22Rv1 (cell line): Measurements from ENCODE around the gene FGFR2.

Experiments
- H3K27ac ChIP-seq: fragments of 450-650 bp; 2 replicates; pipeline ENCODE4 v1.5.1; 2017
- ZFX ChIP-seq: fragments of 450-650 bp; IDR thresholded peaks from 2 replicates; pipeline ENCODE4 v1.6.1; 2017; ENCODE audit warnings: antibody characterized with exemption, borderline replicate concordance
- TF ChIP-seq, protein P1 (sequence below): fragments of 450-650 bp; IDR thresholded peaks from 2 replicates; pipeline ENCODE4 v1.5.1; 2017; ENCODE audit warnings: mild to moderate bottlenecking

FGFR2 gene

DNA sequence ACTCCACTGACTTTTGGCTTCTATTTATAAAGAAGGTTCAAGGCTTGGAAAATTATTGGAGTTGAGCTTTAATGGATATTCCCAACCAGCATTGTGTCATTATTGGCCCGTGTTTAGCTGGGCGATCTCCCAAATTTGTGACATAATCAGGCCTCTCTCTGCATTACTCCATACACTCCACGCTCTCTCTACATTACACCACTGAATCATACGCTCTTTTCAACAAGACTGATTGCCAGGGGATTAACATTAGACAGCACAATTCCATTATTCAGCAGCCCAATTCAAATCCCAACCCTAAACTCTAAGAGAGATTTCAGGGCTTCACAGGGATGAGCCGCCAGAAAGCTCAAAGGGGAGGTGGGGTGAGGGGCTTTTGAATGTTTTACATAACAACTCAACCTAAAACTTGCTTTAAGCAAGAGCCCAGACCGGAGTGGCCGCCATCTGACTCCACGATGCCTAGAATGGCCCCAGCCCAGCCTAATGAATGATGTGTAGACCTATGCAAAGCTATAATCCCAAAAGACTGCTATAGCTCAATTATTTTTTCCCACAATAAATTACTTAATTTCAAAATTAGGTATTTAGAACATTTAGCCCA, 61.8 kb downstream of the FGFR2 start:
- TF ChIP-seq, protein P1, sequence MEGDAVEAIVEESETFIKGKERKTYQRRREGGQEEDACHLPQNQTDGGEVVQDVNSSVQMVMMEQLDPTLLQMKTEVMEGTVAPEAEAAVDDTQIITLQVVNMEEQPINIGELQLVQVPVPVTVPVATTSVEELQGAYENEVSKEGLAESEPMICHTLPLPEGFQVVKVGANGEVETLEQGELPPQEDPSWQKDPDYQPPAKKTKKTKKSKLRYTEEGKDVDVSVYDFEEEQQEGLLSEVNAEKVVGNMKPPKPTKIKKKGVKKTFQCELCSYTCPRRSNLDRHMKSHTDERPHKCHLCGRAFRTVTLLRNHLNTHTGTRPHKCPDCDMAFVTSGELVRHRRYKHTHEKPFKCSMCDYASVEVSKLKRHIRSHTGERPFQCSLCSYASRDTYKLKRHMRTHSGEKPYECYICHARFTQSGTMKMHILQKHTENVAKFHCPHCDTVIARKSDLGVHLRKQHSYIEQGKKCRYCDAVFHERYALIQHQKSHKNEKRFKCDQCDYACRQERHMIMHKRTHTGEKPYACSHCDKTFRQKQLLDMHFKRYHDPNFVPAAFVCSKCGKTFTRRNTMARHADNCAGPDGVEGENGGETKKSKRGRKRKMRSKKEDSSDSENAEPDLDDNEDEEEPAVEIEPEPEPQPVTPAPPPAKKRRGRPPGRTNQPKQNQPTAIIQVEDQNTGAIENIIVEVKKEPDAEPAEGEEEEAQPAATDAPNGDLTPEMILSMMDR: no peak
- TF ChIP-seq ZFX: no peak
- no peak overlapping the region for H3K27ac ChIP-seq

DNA sequence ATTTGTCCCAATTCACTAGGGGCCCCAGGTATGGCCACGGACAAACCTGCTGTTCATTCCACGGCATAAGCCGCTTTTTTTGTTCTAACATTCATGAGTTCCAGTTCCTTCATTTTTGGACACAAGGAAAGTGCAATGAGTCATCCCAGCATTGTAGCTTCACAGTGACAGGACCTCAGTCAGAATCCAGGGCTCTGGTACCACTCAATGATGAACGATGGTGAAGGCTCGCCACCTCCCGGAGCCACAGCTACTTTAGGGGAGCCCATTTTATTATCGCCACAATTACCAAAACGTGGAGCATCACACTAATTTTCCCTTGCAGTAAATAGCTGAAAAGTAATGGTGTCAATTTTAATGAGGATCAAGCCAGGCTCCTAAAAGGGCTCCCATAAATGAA, 62.9 kb downstream of the FGFR2 start:
- TF ChIP-seq ZFX: no peak
- TF ChIP-seq, protein P1: no peak
- H3K27ac ChIP-seq: no peak overlapping the region

DNA sequence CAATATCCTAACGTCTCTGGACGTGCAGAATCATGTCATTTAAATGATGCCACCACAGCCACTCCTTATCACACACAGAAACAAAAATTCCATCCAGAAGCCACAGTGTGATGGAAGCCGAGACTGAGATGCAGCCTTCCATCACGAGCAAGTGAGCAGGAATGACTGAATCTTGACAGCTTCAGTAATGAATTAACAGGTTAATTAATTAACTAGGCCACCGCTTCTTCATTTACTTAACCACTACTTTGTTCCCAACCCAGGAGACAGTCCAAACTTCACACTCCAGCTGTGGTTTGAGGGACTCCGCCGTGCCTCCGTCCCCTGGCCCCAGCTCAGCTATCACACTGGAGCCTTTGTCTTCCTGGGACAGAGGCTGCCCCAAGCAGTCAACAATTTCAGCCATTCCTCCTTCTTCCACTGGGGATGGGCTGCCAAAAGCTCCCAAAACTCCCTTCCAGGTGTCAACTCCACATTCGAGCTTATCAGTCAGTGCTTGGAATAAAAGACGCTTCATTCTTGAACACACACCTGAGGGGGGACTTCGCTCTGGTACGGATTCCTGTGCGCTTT, 65.9 kb downstream of the FGFR2 start:
- no peak overlapping the region for H3K27ac ChIP-seq
- no peak for TF ChIP-seq ZFX
- TF ChIP-seq, protein P1: no peak

DNA sequence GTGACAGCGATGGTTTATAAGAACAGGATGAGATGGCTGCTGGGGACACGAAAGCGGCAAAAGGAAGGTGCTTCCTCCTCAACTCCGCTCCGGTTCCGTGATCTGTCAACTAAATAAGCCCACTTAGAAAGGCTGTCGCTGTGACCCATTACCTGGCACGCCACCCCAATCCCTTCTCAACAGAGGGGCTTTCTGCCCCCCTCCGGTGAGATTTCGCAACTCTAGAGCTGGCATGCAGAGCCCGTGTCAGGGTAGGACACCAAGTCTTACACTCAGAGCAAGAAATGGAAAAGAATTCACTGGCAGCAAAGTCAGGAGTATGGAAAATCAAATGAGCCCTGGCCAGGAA, 66.4 kb downstream of the FGFR2 start:
- no peak overlapping the region for H3K27ac ChIP-seq
- TF ChIP-seq, protein P1: no peak
- TF ChIP-seq ZFX: no peak

DNA sequence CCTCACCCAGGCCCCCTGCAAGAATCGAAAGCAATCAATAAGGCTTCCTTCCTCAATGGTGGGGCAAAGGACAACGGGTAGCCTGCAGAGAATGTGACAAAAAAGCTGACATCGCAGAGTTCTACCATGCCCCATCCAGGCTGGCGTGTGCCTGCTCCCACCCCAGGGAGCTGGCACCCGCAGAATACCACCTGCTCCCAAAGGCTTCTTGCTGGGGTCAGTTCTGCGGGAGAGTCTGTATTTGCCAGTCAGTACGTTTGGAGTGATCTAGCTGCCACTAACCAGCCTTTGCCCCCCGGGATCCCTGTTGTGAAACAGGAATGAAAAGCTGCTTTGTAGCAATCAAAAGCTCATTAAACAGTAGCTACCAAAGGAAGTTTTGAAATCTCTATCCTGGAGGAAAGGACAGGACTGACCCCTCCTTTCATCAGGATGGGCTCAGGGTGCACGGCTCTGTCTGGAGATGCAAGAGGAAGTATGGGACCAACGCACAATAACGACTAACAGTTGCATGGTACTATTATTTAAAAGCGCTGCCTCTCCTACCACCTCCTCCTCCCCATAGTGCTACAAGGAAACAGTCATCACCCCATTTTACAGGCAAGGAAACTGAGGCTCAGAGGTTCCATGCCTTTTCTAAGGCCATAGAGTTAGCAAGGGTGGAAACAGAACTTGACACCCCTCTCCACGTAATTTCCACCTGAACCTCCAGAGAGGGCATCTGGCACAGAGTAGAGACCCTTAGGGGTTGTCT, 67.0 kb downstream of the FGFR2 start:
- H3K27ac ChIP-seq: no peak overlapping the region

DNA sequence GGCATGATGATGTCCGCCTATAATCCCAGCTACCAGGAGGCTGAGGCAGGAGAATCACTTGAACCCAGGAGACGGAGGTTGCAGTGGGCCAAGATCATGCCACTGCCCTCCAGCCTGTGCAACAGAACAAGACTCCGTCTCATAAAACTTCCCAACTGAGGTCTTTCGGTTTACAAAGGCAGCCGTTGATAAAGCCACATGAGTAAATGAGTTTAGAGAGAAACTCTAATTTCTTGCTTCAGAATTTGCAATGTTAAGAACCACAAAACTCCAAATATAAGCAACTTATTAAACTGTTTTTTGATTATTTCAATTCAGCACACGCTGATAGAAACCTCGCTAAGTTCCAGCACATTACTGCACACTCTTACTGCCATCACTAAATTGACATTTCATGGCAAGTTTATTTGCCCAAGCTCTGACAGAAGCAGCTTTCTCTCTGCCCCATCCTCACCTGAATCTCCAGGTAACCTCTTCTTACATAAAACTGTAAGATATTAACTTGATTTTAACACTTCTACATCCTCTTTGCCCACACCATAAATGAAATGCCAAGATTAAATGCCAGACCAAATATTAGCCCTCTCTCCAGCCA, 67.7 kb downstream of the FGFR2 start:
- H3K27ac ChIP-seq: no peak overlapping the region
- TF ChIP-seq, protein P1: no peak
- TF ChIP-seq ZFX: no peak

More for the DNA sequence above, 67.0 kb downstream of the FGFR2 start:
- no peak for TF ChIP-seq ZFX
- TF ChIP-seq, protein P1: no peak

DNA sequence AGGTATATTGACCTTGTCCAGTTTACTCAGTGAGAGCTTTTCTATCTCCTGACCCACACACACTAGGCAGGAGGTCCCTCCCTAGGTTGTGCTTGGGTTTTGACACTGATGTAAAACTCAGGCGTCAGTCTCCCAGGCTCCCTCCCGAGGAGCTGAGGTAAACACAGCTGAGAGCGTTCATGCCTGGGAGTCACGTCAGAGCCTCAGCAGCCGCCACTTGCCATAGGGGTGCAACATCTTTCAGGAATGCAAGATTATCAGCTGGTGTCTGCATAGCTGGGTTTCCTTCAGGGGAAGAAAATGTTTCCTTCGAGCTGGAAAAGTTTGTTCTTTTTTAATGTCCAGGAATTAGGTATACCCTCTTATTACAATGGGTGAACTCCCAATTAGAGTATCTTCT, 70.6 kb downstream of the FGFR2 start:
- no peak overlapping the region for H3K27ac ChIP-seq
- no peak for TF ChIP-seq ZFX
- TF ChIP-seq, protein P1: no peak
